HUES6 (cell line): ENCODE results near the gene AP2B1.

ENCODE experiments used
- H3K27ac ChIP-seq: 2 replicates; pipeline ENCODE4 v1.7.0; 2013; ENCODE audit warnings: low read depth, mild to moderate bottlenecking, low read length, inconsistent platforms
- H3K27me3 ChIP-seq: 2 replicates; pipeline ENCODE4 v1.6.1; 2013; ENCODE audit warnings: low read length; ENCODE audit not compliant: control insufficient read depth, insufficient read depth
- H3K36me3 ChIP-seq: 2 replicates; pipeline ENCODE4 v1.6.1; 2013; ENCODE audit warnings: low read length; ENCODE audit not compliant: control insufficient read depth, insufficient read depth
- H3K4me1 ChIP-seq: 2 replicates; pipeline ENCODE4 v1.6.1; 2013; ENCODE audit warnings: low read length; ENCODE audit not compliant: control insufficient read depth, insufficient read depth
- H3K4me3 ChIP-seq: 2 replicates; pipeline ENCODE4 v1.5.1; 2013; ENCODE audit warnings: low read depth, low read length
- H3K9ac ChIP-seq: one replicate; pipeline ENCODE4 v1.6.1; 2013; ENCODE audit warnings: mild to moderate bottlenecking, low read length
- H3K9me3 ChIP-seq: 2 replicates; pipeline ENCODE4 v1.6.1; 2013; ENCODE audit warnings: low read depth, low read length; ENCODE audit not compliant: control insufficient read depth, insufficient read depth

The AP2B1 gene

GRCh38 chr17:35627417-35627816, 40.3 kb downstream of the AP2B1 start:
- Histone ChIP-seq H3K36me3 (peaks cover 82% of the 10 kb centered on the region), H3K27ac (no peak overlapping the region), H3K27me3 (no peaks in the 10 kb centered on the region), H3K4me3 (no peak overlapping the region), H3K9ac (no peak overlapping the region), H3K4me1 (no peaks in the 10 kb centered on the region), H3K9me3 (no peaks in the 10 kb centered on the region)

DNA sequence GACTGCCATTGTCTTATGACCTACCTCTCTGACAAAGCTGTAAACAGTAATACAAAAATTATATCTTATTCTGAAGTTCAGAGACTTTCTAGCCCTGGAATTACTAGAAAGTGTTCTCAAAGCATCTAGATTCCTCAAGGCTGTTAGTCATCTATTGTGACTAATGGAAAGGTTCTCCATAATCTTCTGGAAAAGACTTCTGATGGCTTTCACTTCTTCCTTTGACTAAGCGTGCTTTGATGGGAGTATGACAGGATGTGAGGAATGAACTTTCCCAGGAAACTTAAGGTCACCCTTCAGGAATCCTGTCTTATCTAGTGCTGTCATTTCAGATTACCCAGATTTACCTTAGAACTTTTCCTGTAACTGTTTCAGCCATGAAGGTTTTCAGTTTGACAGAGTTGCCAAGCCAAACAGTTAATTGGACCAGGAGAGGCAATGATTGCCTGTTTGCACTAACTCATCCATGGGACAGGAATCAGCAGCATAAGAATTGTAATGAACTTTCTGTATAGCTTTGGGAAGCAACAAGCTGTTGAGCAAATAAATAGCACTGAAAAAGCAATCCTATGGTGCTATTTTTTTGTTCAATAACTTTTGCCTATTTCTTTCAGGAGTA, 43.5 kb downstream of the AP2B1 start:
- no peaks in the 10 kb centered on the region for H3K4me1 ChIP-seq
- H3K36me3 ChIP-seq = peaks cover 84% of the 10 kb centered on the region
- H3K9me3 ChIP-seq = no peaks in the 10 kb centered on the region
- no peak overlapping the region for H3K9ac ChIP-seq
- H3K4me3 ChIP-seq = no peak overlapping the region
- no peaks in the 10 kb centered on the region for H3K27me3 ChIP-seq
- no peak overlapping the region for H3K27ac ChIP-seq

DNA sequence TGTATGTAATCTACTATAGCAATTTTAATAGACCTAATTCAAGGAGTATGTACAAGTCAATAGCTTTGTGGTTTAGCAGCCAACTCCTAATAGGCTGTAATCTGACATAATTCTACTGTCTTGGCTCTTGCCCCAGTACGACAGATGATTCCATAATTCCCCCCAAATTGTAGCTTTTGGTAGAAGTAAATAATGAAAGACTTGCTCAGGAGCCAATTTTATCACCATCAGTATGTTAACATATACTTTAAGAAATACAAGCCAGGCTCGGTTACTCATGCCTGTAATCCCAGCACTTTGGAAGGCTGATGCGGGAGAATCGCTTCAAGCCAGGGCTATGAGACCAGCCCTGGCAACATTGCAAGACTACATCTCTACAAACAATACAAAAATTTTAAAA, 53.9 kb downstream of the AP2B1 start:
- Histone ChIP-seq H3K27ac (no peak overlapping the region), H3K9me3 (no peaks in the 10 kb centered on the region), H3K9ac (no peak overlapping the region), H3K27me3 (no peaks in the 10 kb centered on the region), H3K4me3 (no peak overlapping the region), H3K36me3 (peaks cover 83% of the 10 kb centered on the region), H3K4me1 (no peaks in the 10 kb centered on the region)

GRCh38 chr17:35645923-35646322, 58.8 kb downstream of the AP2B1 start:
- no peaks in the 10 kb centered on the region for H3K4me1 ChIP-seq
- no peak overlapping the region for H3K9ac ChIP-seq
- peaks cover 62% of the 10 kb centered on the region for H3K36me3 ChIP-seq
- no peak overlapping the region for H3K4me3 ChIP-seq
- no peaks in the 10 kb centered on the region for H3K27me3 ChIP-seq
- H3K27ac ChIP-seq = no peak overlapping the region; the same call in 1 of the 2 replicates
- no peaks in the 10 kb centered on the region for H3K9me3 ChIP-seq

- Histone ChIP-seq H3K4me3 (no peak overlapping the region), H3K4me1 (no peaks in the 10 kb centered on the region), H3K27me3 (no peaks in the 10 kb centered on the region), H3K36me3 (peaks cover 46% of the 10 kb centered on the region), H3K27ac (no peak overlapping the region), H3K9ac (no peak overlapping the region), H3K9me3 (no peaks in the 10 kb centered on the region)
Observed at GRCh38 chr17:35651467-35651866, 64.3 kb downstream of the AP2B1 start.

- no peaks in the 10 kb centered on the region for H3K27me3 ChIP-seq
- no peak overlapping the region for H3K9ac ChIP-seq
- H3K4me1 ChIP-seq = no peaks in the 10 kb centered on the region
- no peak overlapping the region for H3K4me3 ChIP-seq
- H3K27ac ChIP-seq = no peak overlapping the region
- peaks cover 53% of the 10 kb centered on the region for H3K36me3 ChIP-seq
- H3K9me3 ChIP-seq = no peaks in the 10 kb centered on the region
Observed at GRCh38 chr17:35653619-35654361, 66.7 kb downstream of the AP2B1 start.

- no peak overlapping the region for H3K27ac ChIP-seq
- no peaks in the 10 kb centered on the region for H3K9me3 ChIP-seq
- no peak overlapping the region for H3K4me3 ChIP-seq
- H3K36me3 ChIP-seq = peaks cover 64% of the 10 kb centered on the region
- no peaks in the 10 kb centered on the region for H3K4me1 ChIP-seq
- H3K9ac ChIP-seq = no peak overlapping the region
- H3K27me3 ChIP-seq = no peaks in the 10 kb centered on the region
Observed at GRCh38 chr17:35655303-35655702, 68.2 kb downstream of the AP2B1 start.

GRCh38 chr17:35660902-35661301, 73.8 kb downstream of the AP2B1 start:
- Histone ChIP-seq H3K27me3 (no peaks in the 10 kb centered on the region), H3K27ac (no peak overlapping the region), H3K4me3 (no peak overlapping the region), H3K9ac (no peak overlapping the region), H3K4me1 (no peaks in the 10 kb centered on the region), H3K9me3 (no peaks in the 10 kb centered on the region), H3K36me3 (peaks cover 67% of the 10 kb centered on the region)

DNA sequence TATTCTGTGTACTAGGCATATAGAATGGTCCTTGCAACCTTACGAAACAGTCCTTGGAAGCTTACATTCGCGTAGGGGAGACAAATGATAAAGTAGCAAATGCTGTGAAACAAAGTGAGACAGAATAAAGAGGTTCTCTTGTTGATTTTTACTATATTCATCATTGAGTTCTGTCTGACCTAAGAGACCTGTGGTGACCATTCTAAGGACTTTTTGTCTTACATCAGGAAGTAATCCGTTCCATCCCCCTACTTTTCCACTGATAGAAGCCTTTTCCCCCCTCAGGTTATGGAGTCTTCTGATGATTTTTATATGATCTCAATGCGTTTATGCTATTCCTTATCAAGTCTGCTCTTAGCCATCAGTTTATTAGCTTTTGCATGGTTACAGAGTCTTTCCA, 77.6 kb downstream of the AP2B1 start:
- Histone ChIP-seq H3K9me3 (no peaks in the 10 kb centered on the region), H3K27me3 (no peaks in the 10 kb centered on the region), H3K4me1 (peaks cover 8% of the 10 kb centered on the region), H3K9ac (no peak overlapping the region), H3K27ac (no peak overlapping the region), H3K4me3 (no peak overlapping the region), H3K36me3 (peaks cover 53% of the 10 kb centered on the region)

GRCh38 chr17:35665662-35666061, 78.5 kb downstream of the AP2B1 start:
- Histone ChIP-seq H3K27me3 (no peaks in the 10 kb centered on the region), H3K27ac (no peak overlapping the region)

DNA sequence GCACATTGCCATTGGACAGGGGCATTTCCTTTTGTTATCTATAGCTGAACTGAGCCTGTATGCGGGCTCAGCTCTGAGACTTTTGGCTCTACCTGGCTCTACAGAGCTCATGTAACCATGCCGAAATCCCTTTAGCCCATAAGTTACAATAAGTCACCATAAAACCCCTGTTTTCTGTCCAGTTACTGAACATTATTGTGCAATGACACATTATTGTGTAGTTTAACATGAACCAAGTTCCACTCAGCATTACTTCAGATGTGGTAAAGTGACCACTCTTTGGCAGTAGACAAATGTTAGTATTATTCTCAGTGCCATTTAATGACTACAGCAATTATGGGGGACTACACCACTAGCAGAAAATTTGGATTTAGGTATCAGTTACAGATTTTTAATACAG, 78.9 kb downstream of the AP2B1 start:
- Histone ChIP-seq H3K4me1 (peaks cover 8% of the 10 kb centered on the region), H3K36me3 (peaks cover 51% of the 10 kb centered on the region), H3K9me3 (no peaks in the 10 kb centered on the region), H3K4me3 (no peak overlapping the region), H3K27ac (no peak overlapping the region), H3K27me3 (no peaks in the 10 kb centered on the region), H3K9ac (no peak overlapping the region)

More at GRCh38 chr17:35665662-35666061, 78.5 kb downstream of the AP2B1 start:
- Histone ChIP-seq H3K36me3 (peaks cover 48% of the 10 kb centered on the region), H3K9me3 (no peaks in the 10 kb centered on the region), H3K4me1 (peaks cover 8% of the 10 kb centered on the region), H3K4me3 (no peak overlapping the region), H3K9ac (no peak overlapping the region)
